ENCODE measurements around the gene ANKK1.

DNA sequence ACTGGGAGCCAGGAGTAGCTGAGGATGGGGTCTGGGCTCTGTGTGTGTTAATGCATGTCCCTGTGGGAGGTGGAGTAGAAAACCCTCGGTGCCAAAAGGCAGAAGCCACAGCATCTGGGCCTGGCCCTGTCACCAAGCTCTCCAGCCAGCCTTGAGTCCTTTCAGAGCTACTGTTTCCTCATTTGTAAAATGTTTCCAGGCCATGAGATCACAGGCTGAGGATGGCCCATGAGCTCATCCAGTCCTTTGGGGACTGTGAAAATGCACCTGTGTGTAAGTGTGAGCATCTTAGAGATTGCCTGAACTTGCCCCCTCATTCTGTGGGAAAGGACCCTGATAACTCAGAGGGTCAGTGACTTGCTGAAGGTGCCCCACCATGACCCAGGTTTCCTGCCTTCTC is 9.1 kb downstream of the ANKK1 start:
- TF ChIP-seq, protein P1, sequence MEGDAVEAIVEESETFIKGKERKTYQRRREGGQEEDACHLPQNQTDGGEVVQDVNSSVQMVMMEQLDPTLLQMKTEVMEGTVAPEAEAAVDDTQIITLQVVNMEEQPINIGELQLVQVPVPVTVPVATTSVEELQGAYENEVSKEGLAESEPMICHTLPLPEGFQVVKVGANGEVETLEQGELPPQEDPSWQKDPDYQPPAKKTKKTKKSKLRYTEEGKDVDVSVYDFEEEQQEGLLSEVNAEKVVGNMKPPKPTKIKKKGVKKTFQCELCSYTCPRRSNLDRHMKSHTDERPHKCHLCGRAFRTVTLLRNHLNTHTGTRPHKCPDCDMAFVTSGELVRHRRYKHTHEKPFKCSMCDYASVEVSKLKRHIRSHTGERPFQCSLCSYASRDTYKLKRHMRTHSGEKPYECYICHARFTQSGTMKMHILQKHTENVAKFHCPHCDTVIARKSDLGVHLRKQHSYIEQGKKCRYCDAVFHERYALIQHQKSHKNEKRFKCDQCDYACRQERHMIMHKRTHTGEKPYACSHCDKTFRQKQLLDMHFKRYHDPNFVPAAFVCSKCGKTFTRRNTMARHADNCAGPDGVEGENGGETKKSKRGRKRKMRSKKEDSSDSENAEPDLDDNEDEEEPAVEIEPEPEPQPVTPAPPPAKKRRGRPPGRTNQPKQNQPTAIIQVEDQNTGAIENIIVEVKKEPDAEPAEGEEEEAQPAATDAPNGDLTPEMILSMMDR (IDR thresholded peaks at IDR 0.05 in 2 of 3, conservative IDR thresholded peaks at IDR 0.05 in 1 of 3; ENCODE audit: borderline replicate concordance in 1 of 3, insufficient read depth in 1 of 3, low read depth in 2 of 3, low read length in 2 of 3), result no peak
- TF ChIP-seq CEBPB (IDR thresholded peaks at IDR 0.05; ENCODE audit: low read depth), result no peak
- no peak for TF ChIP-seq SRF (IDR thresholded peaks at IDR 0.05; ENCODE audit: low read depth)
- TF ChIP-seq ELF1 (IDR thresholded peaks at IDR 0.05; ENCODE audit: borderline replicate concordance, low read depth), result no peak
- no peak for TF ChIP-seq ZFX (IDR thresholded peaks at IDR 0.05)
- TF ChIP-seq, protein P2, sequence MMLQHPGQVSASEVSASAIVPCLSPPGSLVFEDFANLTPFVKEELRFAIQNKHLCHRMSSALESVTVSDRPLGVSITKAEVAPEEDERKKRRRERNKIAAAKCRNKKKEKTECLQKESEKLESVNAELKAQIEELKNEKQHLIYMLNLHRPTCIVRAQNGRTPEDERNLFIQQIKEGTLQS (IDR thresholded peaks at IDR 0.05), result no peak
- TF ChIP-seq TCF7L2 (IDR thresholded peaks at IDR 0.05; ENCODE audit: borderline replicate concordance, extremely low read depth, insufficient read depth, insufficient read length), result no peak
- TF ChIP-seq EZH2 (IDR thresholded peaks at IDR 0.05), result no peak
- TF ChIP-seq, protein P3, sequence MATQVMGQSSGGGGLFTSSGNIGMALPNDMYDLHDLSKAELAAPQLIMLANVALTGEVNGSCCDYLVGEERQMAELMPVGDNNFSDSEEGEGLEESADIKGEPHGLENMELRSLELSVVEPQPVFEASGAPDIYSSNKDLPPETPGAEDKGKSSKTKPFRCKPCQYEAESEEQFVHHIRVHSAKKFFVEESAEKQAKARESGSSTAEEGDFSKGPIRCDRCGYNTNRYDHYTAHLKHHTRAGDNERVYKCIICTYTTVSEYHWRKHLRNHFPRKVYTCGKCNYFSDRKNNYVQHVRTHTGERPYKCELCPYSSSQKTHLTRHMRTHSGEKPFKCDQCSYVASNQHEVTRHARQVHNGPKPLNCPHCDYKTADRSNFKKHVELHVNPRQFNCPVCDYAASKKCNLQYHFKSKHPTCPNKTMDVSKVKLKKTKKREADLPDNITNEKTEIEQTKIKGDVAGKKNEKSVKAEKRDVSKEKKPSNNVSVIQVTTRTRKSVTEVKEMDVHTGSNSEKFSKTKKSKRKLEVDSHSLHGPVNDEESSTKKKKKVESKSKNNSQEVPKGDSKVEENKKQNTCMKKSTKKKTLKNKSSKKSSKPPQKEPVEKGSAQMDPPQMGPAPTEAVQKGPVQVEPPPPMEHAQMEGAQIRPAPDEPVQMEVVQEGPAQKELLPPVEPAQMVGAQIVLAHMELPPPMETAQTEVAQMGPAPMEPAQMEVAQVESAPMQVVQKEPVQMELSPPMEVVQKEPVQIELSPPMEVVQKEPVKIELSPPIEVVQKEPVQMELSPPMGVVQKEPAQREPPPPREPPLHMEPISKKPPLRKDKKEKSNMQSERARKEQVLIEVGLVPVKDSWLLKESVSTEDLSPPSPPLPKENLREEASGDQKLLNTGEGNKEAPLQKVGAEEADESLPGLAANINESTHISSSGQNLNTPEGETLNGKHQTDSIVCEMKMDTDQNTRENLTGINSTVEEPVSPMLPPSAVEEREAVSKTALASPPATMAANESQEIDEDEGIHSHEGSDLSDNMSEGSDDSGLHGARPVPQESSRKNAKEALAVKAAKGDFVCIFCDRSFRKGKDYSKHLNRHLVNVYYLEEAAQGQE (IDR thresholded peaks at IDR 0.05; ENCODE audit: low read depth), result no peak
- TF ChIP-seq POLR2AphosphoS5 (IDR thresholded peaks at IDR 0.05; ENCODE audit: low read depth, low read length), result no peak
- no peak for TF ChIP-seq POLR2A (IDR thresholded peaks at IDR 0.05; ENCODE audit: borderline replicate concordance, extremely low read depth, insufficient read depth, insufficient read length)

Data from HCT116 (cell line).